GM21367 (cell line): ENCODE data around the gene ALX3.
"Not testable (repeated sequence)": the region's sequence is repeated elsewhere in the genome, so short reads cannot be mapped to it uniquely, and the experiment has no call there.

Source experiments
- ATAC-seq: cut with Tn5 transposase; IDR thresholded peaks from one replicate; pipeline ENCODE4 v1.9.1; 2021; ENCODE audit not compliant: unreplicated experiment

Gene ALX3

DNA sequence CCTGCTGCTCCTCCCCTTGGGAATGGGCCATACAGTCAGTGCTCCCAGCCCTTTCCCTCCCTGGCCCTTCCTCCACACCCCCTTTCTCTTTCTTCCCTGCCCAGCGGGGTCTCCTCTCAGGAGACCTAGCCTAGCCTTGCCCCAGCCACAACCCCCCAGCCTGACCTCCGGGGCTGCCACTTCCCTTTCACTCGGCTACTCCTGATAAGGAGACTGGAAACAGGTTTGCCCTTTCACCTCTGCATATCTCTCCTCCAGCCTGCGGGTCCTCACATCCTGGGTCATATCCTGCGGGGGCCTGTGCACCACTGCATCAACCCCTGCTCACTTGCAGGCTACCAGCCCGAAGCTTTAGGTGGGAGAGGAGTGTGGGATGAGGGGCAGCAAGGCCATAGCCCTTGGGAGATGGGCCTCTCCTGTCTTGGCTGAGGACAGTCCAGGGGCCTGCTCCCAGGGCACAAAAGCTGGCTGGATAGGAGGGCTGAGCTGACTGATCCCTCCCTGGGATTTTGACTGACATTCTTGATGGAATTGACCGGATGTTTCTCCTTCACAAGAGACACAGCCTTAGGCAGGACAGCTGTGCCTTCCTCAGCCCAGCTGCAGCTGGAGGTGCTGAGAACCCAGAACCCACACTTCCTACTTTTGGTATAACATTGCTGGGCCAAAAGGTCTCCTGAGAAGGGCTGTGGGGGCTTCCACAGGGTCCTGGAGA lies 19.2 kb upstream of the ALX3 start:
- ATAC-seq = no peak

DNA sequence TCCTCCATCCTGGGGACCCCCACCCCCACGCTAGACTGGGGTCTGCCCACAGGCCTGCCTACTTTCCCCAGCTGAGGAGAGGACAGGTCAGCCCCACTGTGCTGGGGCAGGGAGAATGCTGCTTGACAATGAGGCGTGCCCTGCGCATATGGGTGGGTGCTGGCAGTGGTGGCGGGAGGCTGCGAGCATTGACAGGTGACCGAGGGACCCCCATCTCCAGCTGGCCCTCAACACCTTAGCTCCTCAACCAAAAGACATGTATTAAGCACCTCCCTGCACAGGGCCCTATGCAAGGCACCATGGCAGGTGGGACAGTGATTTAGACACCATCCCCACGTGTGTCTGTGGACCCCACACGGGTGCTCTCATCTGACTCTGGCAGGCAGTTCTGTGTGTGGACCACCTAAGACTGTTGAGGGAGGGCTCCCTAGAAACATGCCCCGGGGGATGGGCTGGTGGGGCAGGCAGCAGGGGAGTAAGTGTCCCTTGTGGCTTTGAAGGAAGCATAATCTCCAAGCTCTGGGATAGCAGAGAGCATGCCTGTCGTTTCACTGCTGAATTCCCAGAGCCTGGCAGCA lies 18.4 kb upstream of the ALX3 start:
- ATAC-seq = no peak

DNA sequence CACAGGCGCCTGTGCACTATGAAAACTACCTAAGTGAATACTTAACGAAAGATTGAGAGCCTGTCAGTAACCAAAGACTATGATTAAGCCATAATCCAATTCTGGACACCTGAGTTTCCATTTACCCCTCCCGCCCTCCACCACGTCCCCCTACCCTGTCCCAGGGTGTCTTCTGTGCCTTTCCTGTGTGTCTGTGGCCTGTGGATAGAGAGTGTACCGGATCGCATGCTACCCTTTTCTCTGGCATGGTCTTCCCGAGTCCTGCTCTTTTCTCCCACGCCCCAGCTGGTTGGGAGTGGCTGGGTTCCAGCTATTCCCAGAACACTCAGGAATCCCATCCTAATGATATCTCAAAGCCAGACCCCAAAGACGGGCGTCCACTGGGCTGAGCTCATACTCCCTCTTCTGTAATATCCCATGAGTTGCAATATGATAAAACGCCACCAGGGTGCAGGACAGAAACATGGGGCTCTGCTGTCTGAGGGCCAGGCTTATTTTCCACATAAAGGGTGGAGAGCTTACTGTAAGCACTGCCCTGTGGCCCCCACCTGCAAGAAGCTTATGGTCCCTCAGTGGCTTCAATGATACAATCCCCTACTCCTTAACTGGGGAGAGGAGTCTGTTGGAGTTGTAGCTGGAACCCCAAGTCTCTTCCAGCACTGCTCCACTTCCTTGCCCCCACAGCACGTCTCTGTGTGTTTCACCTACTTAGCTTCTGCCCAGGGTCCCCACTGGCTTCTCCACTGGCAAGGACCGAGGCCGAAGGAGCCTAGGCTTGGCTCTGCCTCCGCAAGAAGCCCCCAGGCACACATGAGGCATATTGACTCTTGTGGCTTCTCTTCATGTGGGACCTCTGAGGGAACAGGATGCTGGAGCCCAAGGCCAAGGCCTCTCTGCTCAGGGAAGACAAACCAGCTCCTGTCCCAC lies 17.6 kb upstream of the ALX3 start:
- no peak for ATAC-seq

DNA sequence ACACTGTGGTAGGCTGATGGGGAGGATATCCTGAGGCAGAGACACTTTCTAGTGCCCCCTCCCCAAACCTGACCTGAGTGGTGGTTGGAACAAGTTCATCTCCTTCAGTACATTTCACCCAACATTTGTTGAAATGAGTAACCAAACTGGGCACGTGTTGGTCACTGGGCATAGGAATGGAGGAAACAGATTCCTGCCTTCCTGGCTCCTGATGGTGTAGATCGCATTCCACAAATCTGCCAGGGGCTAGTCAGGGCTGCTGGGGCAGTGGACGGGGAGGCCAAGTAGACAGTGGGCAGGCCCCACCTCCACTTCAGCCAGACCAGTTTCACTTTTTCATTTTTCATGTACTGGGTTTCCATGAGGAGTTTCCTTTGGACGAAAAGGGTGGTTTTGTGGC lies 16.5 kb upstream of the ALX3 start:
- ATAC-seq = no peak

DNA sequence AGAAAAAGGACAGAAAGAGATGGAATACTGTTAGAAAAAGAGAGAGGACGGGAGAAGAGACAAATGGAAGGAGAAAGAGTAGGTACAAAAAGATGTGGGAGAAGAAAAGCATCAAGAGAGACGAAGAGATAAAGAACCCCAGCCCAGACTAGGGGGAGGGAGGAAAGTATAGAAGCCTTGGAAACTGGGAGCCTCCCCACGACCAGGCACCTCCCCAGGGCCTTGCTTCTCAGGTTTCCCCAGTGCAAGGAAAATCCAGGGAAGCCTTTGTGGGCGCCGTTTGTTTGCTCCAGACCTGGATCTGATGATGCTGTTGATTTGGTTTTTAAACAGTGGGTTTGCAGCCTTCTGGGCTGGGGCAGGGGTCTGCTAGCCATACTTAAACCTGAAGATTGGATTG lies 15.2 kb upstream of the ALX3 start:
- no peak for ATAC-seq

DNA sequence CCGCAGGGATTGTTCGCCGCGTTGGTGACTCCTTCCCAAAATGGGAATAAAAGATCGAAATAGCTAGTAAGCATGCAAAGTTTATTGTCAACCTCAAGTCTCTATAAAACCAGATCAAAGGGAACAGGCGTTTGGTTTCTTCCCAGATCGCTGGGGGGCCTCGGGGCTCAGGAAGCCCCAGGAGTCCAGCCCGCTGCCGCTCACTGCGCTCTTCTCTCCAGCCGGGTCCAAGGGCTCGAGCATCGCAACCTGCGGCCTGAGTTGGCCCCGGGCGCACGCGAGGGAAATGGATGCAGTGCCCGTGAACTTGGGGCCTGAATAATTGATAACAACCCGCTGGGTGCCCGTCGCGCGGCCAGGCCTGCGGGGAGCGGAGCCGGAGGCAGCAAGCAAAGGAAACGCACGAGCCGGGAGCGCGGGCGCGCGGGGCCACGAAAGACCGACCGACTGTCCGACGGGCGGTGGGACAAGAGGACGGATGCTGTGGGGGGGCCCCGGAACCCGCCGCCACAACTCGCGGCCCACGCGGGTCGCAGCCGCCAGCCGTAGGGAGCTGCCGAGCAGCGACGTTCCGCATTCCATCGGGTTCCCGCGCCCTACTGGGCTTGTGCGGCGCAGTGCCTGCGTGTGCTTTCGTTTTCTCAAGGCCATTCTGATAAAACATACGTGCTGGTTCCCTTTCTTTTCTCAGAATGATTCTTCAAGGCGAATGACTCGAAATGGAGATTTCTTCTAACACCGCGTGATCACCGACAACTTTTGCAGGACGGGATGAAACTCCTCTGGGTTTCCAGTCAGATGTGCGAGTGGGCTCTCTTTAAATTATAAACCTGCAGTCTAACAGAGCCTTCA lies 14.0 kb upstream of the ALX3 start:
- ATAC-seq = no peak

DNA sequence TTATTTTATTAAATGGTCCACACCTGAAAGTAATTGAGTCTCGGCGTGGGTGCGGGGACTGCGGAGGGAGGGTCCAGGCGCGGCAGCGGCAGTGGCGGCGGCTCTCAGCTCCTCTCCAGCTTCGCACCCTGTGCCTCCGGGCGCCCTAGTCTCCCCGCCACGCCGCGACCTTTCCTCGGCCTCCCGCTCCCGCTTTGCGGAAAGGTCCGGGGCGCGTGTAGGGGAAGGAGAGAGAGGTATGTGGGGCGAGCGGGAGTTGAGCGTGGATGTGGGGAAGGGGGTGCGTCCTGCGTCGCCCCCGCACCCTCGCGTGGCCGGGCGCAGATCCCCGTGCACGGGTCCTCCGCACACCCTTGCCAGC lies 13.4 kb upstream of the ALX3 start:
- ATAC-seq = no peak

DNA sequence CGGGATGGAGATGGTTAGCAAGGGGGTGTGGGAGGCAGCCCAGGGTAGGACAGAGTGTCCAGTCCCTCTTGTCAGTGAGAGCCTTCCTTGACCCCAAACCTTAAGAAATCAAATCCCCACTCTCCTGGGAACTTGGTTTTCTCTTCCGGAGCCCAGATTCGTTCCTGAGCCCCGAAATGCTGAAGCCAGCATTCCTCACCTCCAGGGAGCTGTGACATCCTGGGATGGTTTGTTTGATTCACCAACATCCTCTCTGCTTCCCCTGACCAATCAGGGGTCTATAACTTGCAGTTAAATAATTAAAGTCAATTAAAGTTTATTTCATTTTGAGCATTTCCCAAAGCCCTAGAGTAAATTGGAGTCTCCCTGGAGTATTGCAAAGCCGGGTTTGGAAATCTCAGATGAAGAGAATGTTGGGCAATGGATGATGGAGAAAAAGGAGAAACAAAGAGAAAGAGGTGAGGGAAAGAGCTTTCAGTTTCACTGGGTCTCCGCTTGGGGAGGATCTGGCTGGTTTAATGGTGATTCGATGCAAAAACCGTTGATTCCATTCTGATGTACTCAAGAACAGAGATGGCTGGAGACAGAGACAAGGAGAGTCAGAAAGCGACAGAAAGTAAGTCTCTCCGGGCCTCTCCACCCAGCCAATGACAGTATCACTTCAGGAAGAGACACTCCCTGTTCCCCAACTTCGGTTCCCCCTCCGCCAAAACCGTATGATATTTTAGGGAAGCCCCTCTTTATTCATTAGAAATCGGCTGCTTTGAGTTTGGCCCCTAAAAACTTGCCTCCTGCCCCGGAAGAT lies 12.8 kb upstream of the ALX3 start:
- ATAC-seq = no peak

DNA sequence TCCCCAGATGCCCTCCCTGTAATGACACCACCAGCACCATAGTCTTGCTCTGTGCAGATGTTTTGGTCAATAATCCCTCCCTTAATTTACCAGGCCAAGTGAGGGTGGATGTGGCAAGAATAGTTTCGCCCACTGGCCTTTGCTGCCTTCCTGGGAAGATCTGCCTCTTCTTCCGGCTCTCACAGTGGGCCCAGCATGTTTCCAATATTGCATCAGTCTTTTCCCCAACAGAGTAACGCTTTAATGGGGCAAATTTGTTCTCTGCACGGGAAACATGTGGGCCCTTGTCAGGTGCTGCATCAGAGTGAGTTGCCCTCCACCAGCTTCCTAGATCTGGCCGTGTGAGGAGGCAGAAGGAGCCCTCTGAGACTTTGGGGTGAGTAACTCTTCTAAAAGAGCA lies 12.0 kb upstream of the ALX3 start:
- no peak for ATAC-seq

DNA sequence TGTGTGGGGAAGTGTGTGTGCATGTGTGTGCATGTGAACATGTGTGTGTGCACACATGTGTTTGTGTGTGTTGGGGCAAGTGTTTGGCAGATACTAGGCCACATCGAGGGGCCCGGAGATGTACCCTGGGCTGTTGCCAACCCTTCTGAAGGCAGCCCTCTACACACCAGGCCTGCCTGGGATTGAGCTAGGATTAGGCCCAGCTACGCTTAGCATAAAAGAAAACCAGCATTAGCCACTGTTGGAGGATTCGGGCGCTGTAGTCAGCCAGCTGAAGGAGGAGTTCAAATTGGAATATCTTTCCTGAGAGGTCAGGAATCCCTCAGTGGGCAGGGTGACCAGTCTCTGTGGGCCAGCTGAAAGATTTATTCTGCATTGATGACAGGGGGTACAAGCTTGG lies 10.6 kb upstream of the ALX3 start:
- no peak for ATAC-seq

DNA sequence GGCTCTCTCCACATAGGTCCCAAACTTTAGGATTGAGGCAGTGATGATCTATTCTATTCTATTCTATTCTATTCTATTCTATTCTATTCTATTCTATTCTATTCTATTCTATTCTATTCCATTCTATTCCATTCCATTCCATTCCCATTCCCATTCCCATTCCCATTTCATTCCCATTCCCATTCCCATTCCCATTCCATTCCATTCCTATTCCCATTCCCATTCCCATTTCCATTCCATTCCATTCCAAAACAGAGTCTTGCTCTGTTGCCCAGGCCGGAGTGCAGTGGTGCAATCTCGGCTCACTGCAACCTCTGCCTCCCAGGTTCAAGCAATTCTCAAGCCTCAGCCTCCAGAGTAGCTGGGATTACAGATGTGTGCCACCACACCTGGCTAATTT lies 9.5 kb upstream of the ALX3 start:
- not testable (repeated sequence) for ATAC-seq

DNA sequence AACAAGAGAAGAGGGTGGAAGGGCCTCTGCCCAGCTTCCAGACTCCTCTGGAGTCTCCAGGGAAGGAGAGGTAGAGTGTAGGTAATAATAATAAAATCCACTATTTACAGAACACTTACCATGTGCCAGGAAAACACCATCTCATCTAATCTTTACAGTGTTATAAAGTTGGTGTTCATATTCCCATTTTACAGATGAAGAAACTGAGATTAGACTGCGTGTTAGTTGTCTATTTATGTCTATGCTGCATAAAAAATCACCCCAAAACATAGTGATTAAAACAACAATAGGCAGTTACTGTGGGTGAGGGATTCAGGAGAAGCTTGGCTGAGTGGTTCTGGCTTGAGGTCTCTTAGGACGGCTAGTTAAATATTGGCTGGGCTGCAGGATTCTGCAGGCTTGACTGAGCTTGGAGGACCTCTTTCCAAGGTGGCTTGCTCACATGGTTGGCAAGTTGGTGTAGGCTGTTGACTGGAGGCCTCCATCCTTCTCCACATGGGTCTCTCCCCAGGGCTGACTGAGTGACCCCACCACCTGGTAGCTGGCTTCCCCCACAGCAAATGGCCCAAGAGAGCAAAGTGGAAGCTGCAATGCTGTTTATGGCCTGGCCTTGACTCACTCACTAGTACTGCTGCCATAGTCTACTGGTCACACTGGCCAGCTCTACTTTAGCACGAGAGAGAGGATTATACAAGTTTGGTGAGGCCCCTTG lies 6.5 kb upstream of the ALX3 start:
- no peak for ATAC-seq

DNA sequence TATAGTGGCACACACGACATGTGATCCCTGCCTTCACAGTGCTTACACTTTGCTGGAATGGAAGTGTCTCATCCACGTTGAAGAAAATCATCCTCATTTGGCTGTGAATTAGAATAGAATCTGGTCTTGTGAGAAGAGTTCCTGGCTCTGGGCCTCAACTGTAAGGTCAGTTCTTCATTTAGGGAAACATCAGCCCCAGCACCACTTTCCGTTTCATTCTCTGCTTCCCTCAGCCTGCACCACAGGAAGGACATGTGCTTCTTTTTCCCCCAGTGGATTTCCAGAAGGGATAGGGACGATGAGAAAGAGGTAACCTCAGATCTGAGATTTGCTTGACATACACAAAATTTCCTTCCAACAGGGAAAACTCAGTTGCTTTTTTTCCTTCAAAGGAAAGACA lies 3.7 kb upstream of the ALX3 start:
- ATAC-seq = no peak

DNA sequence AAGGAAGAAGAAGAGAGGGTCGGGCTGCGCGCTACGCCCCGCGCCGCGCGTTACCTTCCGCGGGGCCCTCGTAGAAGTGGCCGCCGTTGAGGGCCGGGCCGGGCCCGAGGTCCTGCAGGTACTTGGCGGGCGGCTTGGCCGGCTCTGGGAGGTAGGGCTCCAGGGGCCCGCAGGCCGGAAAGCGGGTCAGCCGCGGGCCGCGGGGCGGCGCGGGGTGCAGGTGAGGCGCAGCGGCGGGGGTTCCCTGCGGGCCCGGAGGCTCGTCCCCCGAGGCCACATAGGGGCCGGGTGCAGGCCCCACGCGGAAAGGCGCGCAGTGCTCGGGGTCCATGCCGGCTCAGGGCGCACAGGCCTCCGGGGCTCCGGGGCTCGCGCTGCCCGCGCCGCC lies 196 bp downstream of the ALX3 start:
- no peak for ATAC-seq

DNA sequence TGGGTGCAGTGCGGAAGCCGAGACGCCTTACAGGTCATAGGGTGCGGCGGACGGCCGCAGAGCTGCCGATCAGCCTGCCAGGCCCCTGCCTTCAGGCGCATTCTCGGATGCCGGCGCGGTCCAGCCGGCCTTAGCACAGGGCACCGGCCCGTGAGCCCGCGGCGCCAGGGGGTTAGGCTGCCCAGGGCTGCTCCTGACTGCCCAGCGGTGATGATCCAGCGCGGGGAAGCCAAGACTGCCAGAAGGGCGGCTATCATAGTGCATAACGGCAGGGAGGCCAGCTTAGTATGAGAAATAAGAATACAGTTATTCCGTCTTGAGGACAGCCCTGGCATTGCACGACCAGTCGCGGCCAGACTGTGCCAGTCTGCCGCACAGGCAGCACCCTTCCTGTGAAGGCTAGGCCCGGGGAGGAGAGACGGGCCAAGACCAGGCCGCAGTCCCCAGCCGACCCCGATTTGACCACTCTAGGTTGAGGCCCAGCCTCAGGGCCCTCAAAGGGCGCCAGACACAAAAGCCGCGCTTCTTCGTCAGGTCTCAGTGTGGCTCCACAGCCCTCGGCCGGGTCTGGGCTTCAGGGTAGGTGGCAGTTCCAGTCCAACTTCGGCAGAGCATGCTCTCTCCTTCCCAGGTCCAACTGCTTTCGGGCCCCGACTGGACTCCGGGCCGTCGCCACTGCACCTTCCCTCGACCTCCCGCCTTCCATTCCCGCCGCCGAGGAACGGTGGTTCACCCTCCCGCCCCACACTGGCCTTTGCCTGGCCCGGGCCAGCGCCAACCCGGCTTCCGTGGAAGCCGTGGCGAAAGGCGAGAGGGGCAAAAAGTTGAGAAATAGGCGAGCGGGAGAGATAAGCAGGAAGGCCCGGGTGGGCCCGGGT lies 829 bp downstream of the ALX3 start:
- no peak for ATAC-seq

DNA sequence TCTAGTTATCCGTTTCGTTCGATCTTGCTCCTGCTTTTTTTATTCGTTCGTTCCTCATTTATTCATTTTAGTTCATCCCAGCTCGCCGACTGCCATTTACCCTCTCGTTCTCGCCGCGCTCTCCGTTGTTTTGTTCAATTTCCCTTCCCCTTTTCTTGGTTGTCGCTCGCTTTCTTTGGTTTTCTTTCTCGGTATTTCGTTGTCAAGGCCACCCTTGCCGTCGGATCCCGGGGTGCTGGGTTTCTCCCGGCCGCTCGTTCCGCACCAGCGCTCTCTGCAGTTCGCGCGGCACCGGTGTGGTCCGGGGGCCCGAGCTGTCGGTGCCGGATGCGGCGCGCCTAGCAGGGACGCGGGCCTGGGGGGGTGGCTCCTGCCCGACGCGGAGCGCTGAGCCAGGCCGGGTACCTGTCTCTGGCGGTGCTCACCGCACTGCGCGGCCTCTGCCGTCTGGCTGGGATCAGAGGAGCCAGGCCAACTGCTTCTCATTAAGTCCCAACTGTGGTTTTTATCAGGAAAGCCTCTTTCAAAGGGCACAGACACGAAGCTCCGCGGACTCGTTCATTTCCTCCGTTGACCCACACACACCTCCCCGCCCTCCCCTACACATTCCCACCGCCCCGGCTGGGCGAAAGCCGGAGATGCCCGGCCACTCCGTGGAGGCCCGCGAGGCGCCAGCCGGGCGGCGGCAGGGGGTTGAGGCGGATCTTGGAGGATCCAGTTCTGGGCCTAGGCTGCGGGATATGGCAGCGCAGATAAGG lies 1.6 kb downstream of the ALX3 start:
- no peak for ATAC-seq

DNA sequence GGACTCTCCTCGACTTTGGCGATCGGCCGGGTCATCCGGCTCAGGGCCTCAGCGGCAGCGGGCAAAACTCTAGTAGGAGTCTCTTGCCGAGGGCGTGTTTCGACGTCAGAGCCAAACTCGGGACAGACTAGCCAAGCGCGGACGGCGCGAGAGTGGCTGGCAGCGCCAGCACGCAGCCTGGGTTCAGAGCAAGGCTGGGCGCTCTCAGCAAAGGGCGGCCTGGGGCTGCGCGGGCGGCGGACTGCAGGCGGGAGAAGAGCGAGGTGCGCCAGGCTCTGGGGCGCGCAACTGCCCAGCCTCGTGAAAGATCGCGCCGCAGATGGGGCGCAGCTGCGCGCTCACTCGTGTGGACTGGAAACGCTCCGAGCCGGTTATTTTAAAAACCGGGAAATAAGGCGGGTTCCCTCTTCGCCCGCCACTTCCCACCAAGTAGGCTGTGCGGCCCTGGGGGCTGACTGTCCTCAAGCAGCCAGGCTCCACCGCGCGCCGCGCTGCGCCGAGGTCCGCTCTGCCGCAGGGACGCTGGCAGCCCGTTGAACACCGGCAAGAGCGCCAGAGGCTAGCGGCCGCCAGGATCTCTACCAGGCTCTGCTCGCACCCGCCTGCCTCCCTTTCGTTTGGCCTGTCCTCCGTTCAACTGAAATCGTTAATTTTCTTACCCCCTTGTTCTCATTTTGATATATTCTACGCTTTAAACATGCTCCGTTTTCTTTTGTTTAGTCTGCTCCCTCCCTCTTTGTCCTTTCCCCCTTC lies 2.4 kb downstream of the ALX3 start:
- no peak for ATAC-seq
